ENCODE data around the gene STAB2.

Gene STAB2

GRCh38 chr12:103667125-103667524 is 80.1 kb downstream of the STAB2 start:
- TF ChIP-seq CTCF (IDR thresholded peaks at IDR 0.05; ENCODE audit: low read length) (no peak), EZH2phosphoT487 (IDR thresholded peaks at IDR 0.05; ENCODE audit: low read length) (no peak), EZH2 (optimal IDR thresholded peaks at IDR 0.05; ENCODE audit: low read depth, low read length) (no peak)
- Histone ChIP-seq H3K27ac (ENCODE audit: low read length) (no peak overlapping the region), H2AFZ (ENCODE audit: low read length) (no peak overlapping the region), H3K4me3 (ENCODE audit: low read length) (no peak overlapping the region), H4K20me1 (ENCODE audit: insufficient read depth, low read length) (no peaks in the 10 kb centered on the region), H3F3A (ENCODE audit: insufficient read depth, low read length) (no peaks in the 10 kb centered on the region), H3K4me1 (ENCODE audit: low read length) (no peaks in the 10 kb centered on the region), H3K9me3 (replicated peaks; ENCODE audit: insufficient read depth, low read length) (no peaks in the 10 kb centered on the region), H3K36me3 (replicated peaks; ENCODE audit: insufficient read depth, low read length) (no peaks in the 10 kb centered on the region), H3K9me2 (replicated peaks; ENCODE audit: insufficient read depth, low read length) (no peaks in the 10 kb centered on the region), H3K4me2 (ENCODE audit: low read depth, low read length) (no peak overlapping the region), H3K79me2 (ENCODE audit: low read length) (no peaks in the 10 kb centered on the region), H3K27me3 (replicated peaks; ENCODE audit: insufficient read depth, low read length) (no peaks in the 10 kb centered on the region), H3K9ac (ENCODE audit: low read length) (no peak overlapping the region)
- no peak for DNase-seq

DNA sequence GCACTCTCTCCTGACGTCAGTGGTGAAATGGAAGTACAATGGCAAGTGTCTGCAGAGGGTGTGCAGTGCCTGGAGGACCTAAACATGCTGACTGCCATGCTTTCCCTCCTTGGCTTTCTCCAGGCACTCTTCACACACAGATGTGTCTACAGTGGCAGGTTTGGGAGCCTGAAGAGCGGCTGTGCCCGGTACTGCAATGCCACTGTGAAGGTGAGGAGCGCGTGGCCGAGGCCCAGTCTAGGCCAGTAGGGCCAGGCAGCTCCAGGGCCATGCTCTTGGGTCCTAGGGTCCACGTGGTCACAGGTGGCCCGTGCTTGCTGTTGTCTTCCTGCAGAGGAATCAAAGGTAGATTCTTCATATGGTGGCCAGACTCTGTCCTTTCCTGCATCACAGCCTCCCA is 81.4 kb downstream of the STAB2 start:
- no peaks in the 10 kb centered on the region for H3F3A ChIP-seq (ENCODE audit: insufficient read depth, low read length)
- H3K9me3 ChIP-seq (replicated peaks; ENCODE audit: insufficient read depth, low read length) = no peaks in the 10 kb centered on the region
- no peaks in the 10 kb centered on the region for H3K27me3 ChIP-seq (replicated peaks; ENCODE audit: insufficient read depth, low read length)
- no peak overlapping the region for H2AFZ ChIP-seq (ENCODE audit: low read length)
- H3K4me2 ChIP-seq (ENCODE audit: low read depth, low read length) = no peak overlapping the region
- DNase-seq = no peak
- H3K9me2 ChIP-seq (replicated peaks; ENCODE audit: insufficient read depth, low read length) = no peaks in the 10 kb centered on the region
- H3K4me1 ChIP-seq (ENCODE audit: low read length) = no peaks in the 10 kb centered on the region
- TF ChIP-seq CTCF (IDR thresholded peaks at IDR 0.05; ENCODE audit: low read length) (no peak), EZH2phosphoT487 (IDR thresholded peaks at IDR 0.05; ENCODE audit: low read length) (no peak), EZH2 (optimal IDR thresholded peaks at IDR 0.05; ENCODE audit: low read depth, low read length) (no peak)
- no peaks in the 10 kb centered on the region for H3K79me2 ChIP-seq (ENCODE audit: low read length)
- H3K36me3 ChIP-seq (replicated peaks; ENCODE audit: insufficient read depth, low read length) = no peaks in the 10 kb centered on the region
- H3K9ac ChIP-seq (ENCODE audit: low read length) = no peak overlapping the region
- no peak overlapping the region for H3K27ac ChIP-seq (ENCODE audit: low read length)
- H3K4me3 ChIP-seq (ENCODE audit: low read length) = no peak overlapping the region
- H4K20me1 ChIP-seq (ENCODE audit: insufficient read depth, low read length) = no peaks in the 10 kb centered on the region

DNA sequence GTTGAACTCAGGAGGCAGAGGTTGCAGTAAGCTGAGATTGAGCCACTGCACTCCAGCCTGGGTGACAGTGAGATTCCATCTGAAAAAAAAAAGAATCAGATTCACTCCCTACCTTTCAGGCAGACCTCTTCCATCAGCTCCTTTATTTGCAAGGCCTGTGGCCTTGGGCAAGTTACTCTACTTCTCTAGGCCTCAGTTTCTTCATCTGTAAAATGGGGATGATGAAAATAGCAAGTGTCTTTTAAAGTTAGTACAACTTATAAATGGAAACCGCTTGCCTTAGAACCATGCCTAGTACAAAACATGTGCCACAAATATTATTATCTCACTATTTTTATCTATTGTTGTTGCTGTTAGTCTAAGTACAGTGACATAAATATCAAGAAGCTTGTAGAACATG is 84.3 kb downstream of the STAB2 start:
- no peaks in the 10 kb centered on the region for H3K79me2 ChIP-seq (ENCODE audit: low read length)
- no peak overlapping the region for H2AFZ ChIP-seq (ENCODE audit: low read length)
- DNase-seq = no peak
- H3K9me3 ChIP-seq (replicated peaks; ENCODE audit: insufficient read depth, low read length) = no peaks in the 10 kb centered on the region
- no peaks in the 10 kb centered on the region for H3K36me3 ChIP-seq (replicated peaks; ENCODE audit: insufficient read depth, low read length)
- H3F3A ChIP-seq (ENCODE audit: insufficient read depth, low read length) = no peaks in the 10 kb centered on the region
- H3K27ac ChIP-seq (ENCODE audit: low read length) = no peak overlapping the region
- TF ChIP-seq CTCF (IDR thresholded peaks at IDR 0.05; ENCODE audit: low read length) (no peak), EZH2 (optimal IDR thresholded peaks at IDR 0.05; ENCODE audit: low read depth, low read length) (no peak), EZH2phosphoT487 (IDR thresholded peaks at IDR 0.05; ENCODE audit: low read length) (no peak)
- H3K4me2 ChIP-seq (ENCODE audit: low read depth, low read length) = no peak overlapping the region
- H4K20me1 ChIP-seq (ENCODE audit: insufficient read depth, low read length) = no peaks in the 10 kb centered on the region
- no peak overlapping the region for H3K4me3 ChIP-seq (ENCODE audit: low read length)
- H3K4me1 ChIP-seq (ENCODE audit: low read length) = no peaks in the 10 kb centered on the region
- H3K9ac ChIP-seq (ENCODE audit: low read length) = no peak overlapping the region
- no peaks in the 10 kb centered on the region for H3K9me2 ChIP-seq (replicated peaks; ENCODE audit: insufficient read depth, low read length)
- no peaks in the 10 kb centered on the region for H3K27me3 ChIP-seq (replicated peaks; ENCODE audit: insufficient read depth, low read length)
